ENCODE measurements around the gene DYSF. TPM values are rescaled to one million over a fixed set of nuclear protein-coding genes. Genes with fewer than 3 reads are reported as not detected.

Gene DYSF
- total and polyA plus RNA-seq, 8 donors, result 17.8 to 71.4 (median 21.6) TPM

GRCh38 chr2:71534201-71534600 lies 80.8 kb downstream of the DYSF start:
- peaks cover 0 to 21% of the 10 kb centered on the region in 2 donors for H3K4me1 ChIP-seq
- H3K27me3 ChIP-seq, result peaks cover 0 to 6% of the 10 kb centered on the region in 2 donors
- DNase-seq (no peak), ATAC-seq (no peak)
- intact Hi-C loops (cut with DNase I), result no loop called here
- no peak overlapping the region for H3K4me3 ChIP-seq
- H3K27ac ChIP-seq, result no peak overlapping the region
- peaks cover 0 to 66% of the 10 kb centered on the region in 2 donors for H3K36me3 ChIP-seq
- no peak for TF ChIP-seq CTCF (IDR thresholded peaks at IDR 0.05)
- no peaks in the 10 kb centered on the region for H3K9me3 ChIP-seq

GRCh38 chr2:71534826-71535225 lies 81.5 kb downstream of the DYSF start:
- Histone ChIP-seq H3K27me3 (peaks cover 0 to 6% of the 10 kb centered on the region in 2 donors), H3K4me3 (no peak overlapping the region), H3K4me1 (peaks cover 0 to 21% of the 10 kb centered on the region in 2 donors), H3K27ac (no peak overlapping the region), H3K9me3 (no peaks in the 10 kb centered on the region), H3K36me3 (peaks cover 0 to 59% of the 10 kb centered on the region in 2 donors)
- no peak for ATAC-seq
- intact Hi-C loops (cut with DNase I), result no loop called here
- no peak for TF ChIP-seq CTCF (IDR thresholded peaks at IDR 0.05)
- no peak for DNase-seq

- intact Hi-C loops (cut with DNase I), result no loop called here
These were observed 82.2 kb downstream of the DYSF start for GRCh38 chr2:71535526-71535925.

GRCh38 chr2:71536226-71536671 lies 82.9 kb downstream of the DYSF start:
- Histone ChIP-seq H3K27me3 (no peaks in the 10 kb centered on the region), H3K27ac (no peak overlapping the region), H3K4me3 (no peak overlapping the region), H3K36me3 (peaks cover 0 to 53% of the 10 kb centered on the region in 2 donors), H3K9me3 (no peaks in the 10 kb centered on the region), H3K4me1 (peaks cover 0 to 12% of the 10 kb centered on the region in 2 donors)
- DNase-seq (peak in 1 of 4 donors; percentile 42), ATAC-seq (no peak)
- TF ChIP-seq CTCF (IDR thresholded peaks at IDR 0.05), result no peak
- intact Hi-C loops (cut with DNase I), result no loop called here

More at GRCh38 chr2:71535526-71535925, 82.2 kb downstream of the DYSF start:
- no peak overlapping the region for H3K4me3 ChIP-seq
- no peaks in the 10 kb centered on the region for H3K9me3 ChIP-seq
- ATAC-seq, result no peak
- H3K27me3 ChIP-seq, result peaks cover 0 to under 1% of the 10 kb centered on the region in 2 donors
- no peak for TF ChIP-seq CTCF (IDR thresholded peaks at IDR 0.05)
- peaks cover 0 to 19% of the 10 kb centered on the region in 2 donors for H3K4me1 ChIP-seq
- no peak for DNase-seq
- H3K27ac ChIP-seq, result no peak overlapping the region
- H3K36me3 ChIP-seq, result peaks cover 0 to 53% of the 10 kb centered on the region in 2 donors

GRCh38 chr2:71538241-71538640 lies 84.9 kb downstream of the DYSF start:
- H3K4me3 ChIP-seq, result no peak overlapping the region
- intact Hi-C loops (cut with DNase I), result no loop called here
- TF ChIP-seq CTCF (IDR thresholded peaks at IDR 0.05), result no peak
- H3K36me3 ChIP-seq, result peaks cover 0 to 49% of the 10 kb centered on the region in 2 donors
- no peak for ATAC-seq
- DNase-seq, result no peak
- H3K27me3 ChIP-seq, result no peaks in the 10 kb centered on the region
- H3K9me3 ChIP-seq, result no peaks in the 10 kb centered on the region
- peak overlapping the region in 1 of 2 donors; percentile 6 for H3K27ac ChIP-seq
- H3K4me1 ChIP-seq, result no peaks in the 10 kb centered on the region

Data from left lung (tissue), 10 donors.